ENCODE data around the gene WEE2. TPM values are rescaled to one million over a fixed set of nuclear protein-coding genes. Genes with fewer than 3 reads are reported as not detected.
A peak's percentile ranks its signal among the peaks of the same experiment; 100 is the strongest.

WEE2 gene
- total RNA-seq (2021) = 0.04 to 0.07 TPM in 2 of 3 replicates, not detected in the other
- Bru-seq, nascent RNA = percentile 14 among the genes with signal in this experiment
- long read RNA-seq, experiment 1 = 0 reads
- long read RNA-seq, experiment 2, partial matches to known transcripts = 1 of 1 reads
- long read RNA-seq, experiment 2, other reads (novel, unspliced or antisense) = 0 of 1 reads
- long read RNA-seq, experiment 3 = 0 reads

GRCh38 chr7:141708351-141708750 is at the start of gene WEE2:
Gene WEE2, plus strand, starts transcription at chr7:141708353. Its CDS starts 406 bp downstream, at chr7:141708759.
- ChIA-PET POLR2A (no interaction called here), CTCF (interaction anchor here (1.0 to 2.3 kb wide), 2 partner anchors 30 to 54 kb away, joined by 3 to 6 read pairs; partner anchors contain the start of gene SSBP1)
- H3K36me3 Mint-ChIP-seq = no peaks in the 10 kb centered on the region
- ATAC-seq = no peak
- H3K9me3 Mint-ChIP-seq = no peaks in the 10 kb centered on the region
- H3K27ac Mint-ChIP-seq = no peak within 1 kb of the TSS
- peaks cover 7% of the 10 kb centered on the region for H3K27me3 Mint-ChIP-seq (ENCODE audit: low read depth)
- DNase-seq (ENCODE audit: low spot score) = no peak
- H3K4me3 Mint-ChIP-seq = no peak within 1 kb of the TSS
- TF ChIP-seq USF1 (CRISPR knock-in tag; IDR thresholded peaks at IDR 0.05) (no peak), TEAD1 (CRISPR knock-in tag; IDR thresholded peaks at IDR 0.05) (no peak), KAT7 (CRISPR knock-in tag; IDR thresholded peaks at IDR 0.05; ENCODE audit: borderline replicate concordance) (no peak), NFYB (CRISPR knock-in tag; conservative IDR thresholded peaks at IDR 0.05; ENCODE audit: low read depth) (no peak), STAT6 (CRISPR knock-in tag; conservative IDR thresholded peaks at IDR 0.05; ENCODE audit: low read depth) (no peak), CBFB (CRISPR knock-in tag; IDR thresholded peaks at IDR 0.05; ENCODE audit: low read depth) (no peak), FOXJ3 (CRISPR knock-in tag; IDR thresholded peaks at IDR 0.05; ENCODE audit: borderline replicate concordance) (no peak), ATF6 (CRISPR knock-in tag; IDR thresholded peaks at IDR 0.05) (no peak), MYBL2 (CRISPR knock-in tag; IDR thresholded peaks at IDR 0.05) (no peak), NR3C1 (CRISPR knock-in tag; conservative IDR thresholded peaks at IDR 0.05; ENCODE audit: low read depth) (no peak), ZNF232 (CRISPR knock-in tag; IDR thresholded peaks at IDR 0.05) (no peak), SP1 (CRISPR knock-in tag; conservative IDR thresholded peaks at IDR 0.05) (no peak), ZBTB21 (CRISPR knock-in tag; IDR thresholded peaks at IDR 0.05; ENCODE audit: borderline replicate concordance) (no peak), E2F1 (CRISPR knock-in tag; IDR thresholded peaks at IDR 0.05) (no peak), SMAD3 (CRISPR knock-in tag; IDR thresholded peaks at IDR 0.05; ENCODE audit: borderline replicate concordance) (no peak)
- H3K4me1 Mint-ChIP-seq = peaks cover 38% of the 10 kb centered on the region

GRCh38 chr7:141659501-141659900 is 48.7 kb upstream of the WEE2 start:
- CTCF ChIA-PET = interaction anchor here (2.4 kb wide), 1 partner anchor 15 kb away, joined by 11 read pairs; no protein-coding TSS in a partner anchor

More at GRCh38 chr7:141659501-141659900, 48.7 kb upstream of the WEE2 start:
- H3K27me3 Mint-ChIP-seq (ENCODE audit: low read depth) = no peaks in the 10 kb centered on the region
- POLR2A ChIA-PET = no interaction called here
- no peak for TF ChIP-seq GRHL2 (CRISPR knock-in tag; IDR thresholded peaks at IDR 0.05; ENCODE audit: insufficient replicate concordance, severe bottlenecking)
- no peak for TF ChIP-seq MYBL2 (CRISPR knock-in tag; IDR thresholded peaks at IDR 0.05)
- TF ChIP-seq ATF3 (CRISPR knock-in tag; conservative IDR thresholded peaks at IDR 0.05) = no peak
- TF ChIP-seq PRRX2 (CRISPR knock-in tag; IDR thresholded peaks at IDR 0.05) = no peak
- no peak for TF ChIP-seq TCF7 (CRISPR knock-in tag; IDR thresholded peaks at IDR 0.05; ENCODE audit: low read depth)
- no peak for TF ChIP-seq ERG (CRISPR knock-in tag; IDR thresholded peaks at IDR 0.05)
- TF ChIP-seq SOX15 (CRISPR knock-in tag; IDR thresholded peaks at IDR 0.05) = no peak
- TF ChIP-seq ZNF263 (CRISPR knock-in tag; IDR thresholded peaks at IDR 0.05; ENCODE audit: low read depth) = no peak
- H3K9me3 Mint-ChIP-seq = no peaks in the 10 kb centered on the region
- no peak overlapping the region for H3K4me3 Mint-ChIP-seq
- ATAC-seq = no peak
- H3K27ac Mint-ChIP-seq = no peak overlapping the region
- no peak for DNase-seq (ENCODE audit: low spot score)
- H3K4me1 Mint-ChIP-seq = peaks cover 4% of the 10 kb centered on the region
- peaks cover 25% of the 10 kb centered on the region for H3K36me3 Mint-ChIP-seq
